GM12801 (cell line): ENCODE results near the gene B3GAT1.

Experiments used
- CTCF ChIP-seq: IDR thresholded peaks from one replicate; pipeline ENCODE4 v1.5.1; 2011; ENCODE audit warnings: control low read depth; ENCODE audit not compliant: insufficient read length; ENCODE audit errors: extremely low read depth

B3GAT1 gene

GRCh38 chr11:134405436-134405835 is 6.6 kb downstream of the B3GAT1 start:
- no peak for TF ChIP-seq CTCF

- no peak for TF ChIP-seq CTCF
These were observed 7.3 kb downstream of the B3GAT1 start for GRCh38 chr11:134404575-134405341.

- no peak for TF ChIP-seq CTCF
These were observed 9.1 kb downstream of the B3GAT1 start for GRCh38 chr11:134402910-134403309.

GRCh38 chr11:134401825-134402809 is 9.9 kb downstream of the B3GAT1 start:
- TF ChIP-seq CTCF, result no peak

GRCh38 chr11:134399996-134400395 is 12.0 kb downstream of the B3GAT1 start:
- no peak for TF ChIP-seq CTCF

GRCh38 chr11:134399293-134399654 is 12.8 kb downstream of the B3GAT1 start:
- TF ChIP-seq CTCF, result no peak

GRCh38 chr11:134398644-134399292 is 13.3 kb downstream of the B3GAT1 start:
- TF ChIP-seq CTCF, result no peak
